Keratinocyte (primary cell): ENCODE measurements around the gene PPP1R1C.

Experiments
- CTCF ChIP-seq, 3 experiments: IDR thresholded peaks in 1 of 3; conservative IDR thresholded peaks in 1 of 3; optimal IDR thresholded peaks in 1 of 3; 2 replicates in 2 of 3; 3 replicates in 1 of 3; pipeline versions ENCODE3 to v1.5.1; 2011; ENCODE audit warnings: low read length in 3 of 3, mild to moderate bottlenecking in 3 of 3, moderate library complexity in 2 of 3, control low read depth in 1 of 3, inconsistent platforms in 1 of 3; ENCODE audit not compliant: insufficient read depth in 2 of 3; ENCODE audit errors: extremely low read depth in 1 of 3
- EZH2 ChIP-seq: IDR thresholded peaks from one replicate; pipeline ENCODE4 v1.6.1; 2012; ENCODE audit warnings: inconsistent platforms, mild to moderate bottlenecking, low read length, moderate library complexity

GRCh38 chr2:182048088-182048487 is 62.4 kb downstream of the PPP1R1C start:
- TF ChIP-seq CTCF (optimal IDR thresholded peaks at IDR 0.05 in 1 of 3, IDR thresholded peaks at IDR 0.05 in 1 of 3, conservative IDR thresholded peaks at IDR 0.05 in 1 of 3; ENCODE audit: extremely low read depth in 1 of 3, insufficient read depth in 2 of 3, low read length in 3 of 3): no peak
- TF ChIP-seq EZH2: no peak
